NCI-H1048 (cell line): ENCODE data around the gene PCSK5.
A peak's percentile ranks its signal among the peaks of the same experiment; 100 is the strongest.
"Not testable (repeated sequence)": the region's sequence is repeated elsewhere in the genome, so short reads cannot be mapped to it uniquely, and the experiment has no call there.

Experiments used
- DNase-seq: peaks from one replicate; lab custom pipeline; 2025; lab: John Stamatoyannopoulos, UW

The PCSK5 gene

DNA sequence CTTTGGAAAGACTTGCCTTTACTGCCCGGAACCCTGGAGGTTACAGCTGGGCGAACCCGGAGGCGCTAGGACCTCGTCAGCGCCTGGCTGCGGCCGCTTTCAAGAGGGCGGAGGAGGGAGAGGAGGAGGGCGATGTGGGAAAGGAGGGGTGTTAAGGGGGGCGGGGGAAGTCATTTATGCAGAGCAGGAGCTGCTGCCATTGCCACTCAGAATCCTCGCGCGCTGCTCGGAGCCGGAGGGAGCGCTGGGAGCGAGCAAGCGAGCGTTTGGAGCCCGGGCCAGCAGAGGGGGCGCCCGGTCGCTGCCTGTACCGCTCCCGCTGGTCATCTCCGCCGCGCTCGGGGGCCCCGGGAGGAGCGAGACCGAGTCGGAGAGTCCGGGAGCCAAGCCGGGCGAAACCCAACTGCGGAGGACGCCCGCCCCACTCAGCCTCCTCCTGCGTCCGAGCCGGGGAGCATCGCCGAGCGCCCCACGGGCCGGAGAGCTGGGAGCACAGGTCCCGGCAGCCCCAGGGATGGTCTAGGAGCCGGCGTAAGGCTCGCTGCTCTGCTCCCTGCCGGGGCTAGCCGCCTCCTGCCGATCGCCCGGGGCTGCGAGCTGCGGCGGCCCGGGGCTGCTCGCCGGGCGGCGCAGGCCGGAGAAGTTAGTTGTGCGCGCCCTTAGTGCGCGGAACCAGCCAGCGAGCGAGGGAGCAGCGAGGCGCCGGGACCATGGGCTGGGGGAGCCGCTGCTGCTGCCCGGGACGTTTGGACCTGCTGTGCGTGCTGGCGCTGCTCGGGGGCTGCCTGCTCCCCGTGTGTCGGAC lies at the start of gene PCSK5:
Gene PCSK5, plus strand, starts transcription at position 202 of the 805 bp plus-strand sequence. Its CDS starts 509 bp downstream, at position 711.
- peak; percentile 88 for DNase-seq

DNA sequence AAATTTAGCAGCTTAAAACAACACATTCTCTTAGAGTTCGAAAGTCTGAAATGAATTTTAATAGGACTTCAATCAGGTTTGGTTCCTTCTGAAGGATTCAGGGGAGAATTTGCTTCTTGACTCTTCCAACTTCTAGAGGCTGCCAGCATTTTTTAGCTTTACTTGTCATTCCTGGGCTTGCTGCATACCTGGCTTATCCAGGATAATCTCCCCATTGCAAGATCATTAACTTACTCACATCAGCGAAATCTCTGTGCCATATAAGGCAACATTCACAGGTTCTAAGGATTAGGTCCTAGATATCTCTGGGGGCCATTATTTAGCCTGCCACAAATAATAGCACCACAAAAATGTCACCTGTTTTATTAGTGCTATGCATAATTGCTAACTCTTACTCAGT lies 46.2 kb upstream of the PCSK5 start:
- DNase-seq = no peak

GRCh38 chr9:75845806-75846205 lies 44.7 kb upstream of the PCSK5 start:
- no peak for DNase-seq

DNA sequence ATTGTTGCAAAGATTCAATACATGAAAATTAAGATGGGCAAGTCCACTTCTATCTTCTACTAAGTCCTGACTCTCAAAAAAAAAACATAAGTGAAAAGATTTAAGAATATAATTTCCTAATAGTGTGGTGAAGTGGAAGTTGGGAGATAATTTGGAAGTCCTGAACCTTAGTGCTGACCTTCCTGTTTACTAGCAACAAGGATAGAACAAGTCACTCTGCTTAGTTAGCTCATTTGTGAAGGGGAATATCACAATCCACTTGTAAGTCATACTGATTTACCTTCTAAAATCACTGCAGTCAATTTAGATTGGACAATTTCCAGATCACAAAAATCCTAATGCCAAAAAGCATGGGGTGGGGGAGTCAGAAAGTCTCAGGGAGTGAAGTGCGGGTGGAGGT lies 43.4 kb upstream of the PCSK5 start:
- no peak for DNase-seq

DNA sequence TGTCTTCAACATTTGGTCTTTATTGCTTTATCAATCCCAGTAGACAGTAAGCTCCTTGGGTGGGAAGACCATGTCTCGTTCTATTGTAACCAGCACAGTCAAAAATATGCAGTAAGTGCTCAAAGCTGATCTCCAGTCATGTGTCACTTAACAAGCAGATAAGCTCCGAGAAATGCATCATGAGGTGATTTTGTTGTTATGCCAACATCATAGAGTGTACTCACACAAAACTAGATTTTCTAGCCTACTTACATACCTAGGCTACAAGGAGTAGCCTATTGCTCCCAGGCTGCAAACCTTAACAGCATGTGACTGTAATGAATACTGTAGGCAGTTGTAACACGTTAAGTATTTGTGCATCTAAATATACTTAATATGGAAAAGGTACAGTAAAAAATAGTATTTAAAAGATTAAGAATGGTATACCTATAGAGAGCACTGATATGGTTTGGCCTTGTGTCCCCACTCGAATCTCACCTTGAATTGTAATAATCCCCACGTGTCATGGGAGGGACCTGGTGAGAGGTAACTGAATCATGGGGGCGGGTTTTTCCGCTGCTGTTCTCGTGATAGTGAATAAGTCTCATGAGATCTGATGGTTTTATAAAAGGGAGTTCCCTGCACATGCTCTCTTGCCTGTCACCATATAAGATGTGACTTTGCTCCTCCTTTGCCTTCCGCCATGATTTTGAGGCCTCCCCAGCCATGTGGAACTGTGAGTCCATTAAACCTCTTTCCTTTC lies 39.8 kb upstream of the PCSK5 start:
- DNase-seq = no peak

GRCh38 chr9:75851917-75852316 lies 38.6 kb upstream of the PCSK5 start:
- DNase-seq = no peak

DNA sequence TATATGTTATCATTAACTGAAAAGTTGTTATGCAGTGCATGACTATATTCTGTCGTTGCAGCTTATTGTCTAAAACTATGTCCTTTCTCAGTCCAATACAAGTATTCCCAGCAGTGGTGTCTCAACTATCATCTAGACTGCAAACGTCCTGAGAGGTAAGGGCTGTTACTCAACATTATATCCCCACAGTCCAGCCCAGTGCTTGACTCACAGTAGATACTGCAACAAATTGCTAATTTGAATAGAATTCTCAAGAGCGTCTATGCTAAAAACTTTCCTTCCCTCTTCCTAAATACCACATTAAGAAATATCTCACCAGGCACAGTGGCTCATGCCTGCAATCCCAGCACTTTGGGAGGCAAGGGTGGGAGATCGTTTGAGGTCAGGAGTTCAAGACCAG lies 37.7 kb upstream of the PCSK5 start:
- DNase-seq = no peak

DNA sequence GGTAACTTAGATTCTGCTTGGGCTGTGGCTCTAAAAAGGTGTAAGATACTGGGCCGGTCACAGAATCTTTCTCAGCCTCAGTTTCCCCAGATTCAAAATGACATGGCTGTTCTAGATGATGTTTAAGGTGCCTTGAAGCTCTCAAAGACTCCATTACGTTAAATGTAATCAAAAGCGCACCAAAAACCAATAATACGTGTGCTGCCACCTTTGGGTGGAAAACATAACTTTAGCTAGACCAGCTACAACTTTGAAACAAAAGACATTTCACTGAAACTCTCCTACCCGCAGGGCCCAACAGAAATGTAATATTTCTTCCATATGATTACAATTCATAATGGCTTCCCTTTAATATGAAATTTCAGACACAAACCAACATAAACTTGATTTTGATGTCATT lies 35.0 kb upstream of the PCSK5 start:
- peak; percentile 37 for DNase-seq

DNA sequence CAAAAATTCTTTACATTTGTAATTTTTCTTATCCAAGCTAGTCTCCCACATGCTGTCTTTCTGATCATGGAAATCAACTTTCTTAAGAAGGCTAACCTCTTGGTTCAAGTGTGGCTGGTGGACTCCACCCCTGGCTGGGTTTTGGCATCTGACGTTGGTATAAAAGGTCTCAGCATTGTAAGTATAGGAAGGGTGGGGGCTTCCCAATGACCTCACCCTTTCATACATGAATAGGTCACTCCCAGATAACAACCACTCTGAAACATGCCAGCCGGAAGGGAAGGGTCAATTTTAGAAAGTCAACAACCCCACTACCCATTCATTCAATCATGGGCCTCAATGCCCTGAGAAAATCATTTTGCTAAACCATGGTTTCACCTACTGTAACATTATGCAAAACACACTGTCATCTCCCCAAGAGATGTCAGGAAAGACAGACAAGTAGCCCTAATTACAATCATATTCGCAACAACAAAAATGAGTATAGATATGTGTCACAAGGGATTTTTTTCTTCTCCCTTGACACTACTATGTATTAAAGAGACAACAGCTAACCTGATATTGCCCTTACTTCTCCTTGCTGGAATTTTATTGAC lies 31.9 kb upstream of the PCSK5 start:
- DNase-seq = no peak

DNA sequence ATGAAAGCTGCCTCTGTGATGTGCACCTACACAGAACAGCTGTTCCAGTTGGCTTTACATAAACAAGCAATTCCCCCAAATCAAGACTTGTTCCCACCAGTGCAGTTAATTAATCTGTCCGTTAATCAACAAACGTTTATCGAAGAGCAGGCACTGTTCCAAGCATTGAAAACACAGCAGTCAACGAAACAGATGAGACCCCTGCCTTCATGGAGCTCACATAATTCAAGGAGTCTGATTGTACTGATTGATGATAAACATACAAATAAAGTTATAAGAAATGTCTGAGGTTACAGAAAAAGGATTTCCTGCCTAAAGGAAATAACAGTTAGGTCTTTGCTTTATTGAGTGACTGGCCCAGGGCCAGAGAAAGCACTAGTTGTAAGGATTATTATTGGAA lies 26.2 kb upstream of the PCSK5 start:
- no peak for DNase-seq

DNA sequence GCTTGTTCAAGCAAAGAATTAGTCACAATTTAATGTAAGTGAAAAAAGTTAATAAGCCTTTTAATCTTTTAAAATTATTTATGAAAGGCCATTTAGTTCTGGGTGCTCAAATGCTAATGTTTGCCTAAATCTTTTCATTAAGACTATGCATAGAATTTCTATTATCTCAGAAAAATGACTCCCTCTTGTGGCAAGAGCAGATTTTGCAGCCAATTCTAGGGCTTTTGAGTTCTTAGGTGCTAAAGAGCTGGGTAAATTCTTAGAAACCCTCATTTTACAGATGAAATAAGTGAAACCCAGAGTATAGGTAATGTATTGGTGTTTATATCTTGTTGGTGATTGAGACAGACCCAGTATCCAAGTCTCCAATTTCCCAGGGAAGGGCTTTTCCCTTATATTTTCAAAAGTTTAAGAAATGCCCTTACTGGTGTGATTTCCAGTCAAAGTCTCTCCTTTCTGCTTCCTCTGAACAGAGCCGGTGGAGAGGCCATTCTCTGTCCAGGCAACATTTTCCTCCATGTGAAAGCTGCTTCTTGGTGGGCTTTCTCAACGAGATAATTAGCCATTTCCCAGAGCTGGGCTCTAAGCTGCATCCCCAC lies 24.1 kb upstream of the PCSK5 start:
- peak; percentile 10 for DNase-seq

GRCh38 chr9:75868526-75868925 lies 21.9 kb upstream of the PCSK5 start:
- not testable (repeated sequence) for DNase-seq

DNA sequence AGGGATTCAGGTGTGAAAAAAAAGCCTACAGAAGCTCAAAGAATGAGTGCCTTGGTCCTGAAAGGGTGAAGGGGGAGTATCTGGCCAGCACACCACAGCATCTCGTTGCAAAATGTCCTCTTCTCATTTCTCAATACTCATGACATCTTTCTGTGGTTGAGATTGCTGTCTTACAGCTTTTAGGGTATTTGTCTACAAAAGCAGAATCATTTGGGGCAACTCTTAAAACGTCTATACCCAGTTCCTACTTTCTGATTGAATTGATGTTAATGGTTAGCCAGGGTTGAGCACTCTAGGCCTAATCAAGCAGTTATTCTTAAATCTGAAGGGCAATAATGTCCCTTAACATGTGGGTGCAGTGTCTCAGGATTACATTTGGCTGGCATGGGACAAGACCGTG lies 21.2 kb upstream of the PCSK5 start:
- no peak for DNase-seq

DNA sequence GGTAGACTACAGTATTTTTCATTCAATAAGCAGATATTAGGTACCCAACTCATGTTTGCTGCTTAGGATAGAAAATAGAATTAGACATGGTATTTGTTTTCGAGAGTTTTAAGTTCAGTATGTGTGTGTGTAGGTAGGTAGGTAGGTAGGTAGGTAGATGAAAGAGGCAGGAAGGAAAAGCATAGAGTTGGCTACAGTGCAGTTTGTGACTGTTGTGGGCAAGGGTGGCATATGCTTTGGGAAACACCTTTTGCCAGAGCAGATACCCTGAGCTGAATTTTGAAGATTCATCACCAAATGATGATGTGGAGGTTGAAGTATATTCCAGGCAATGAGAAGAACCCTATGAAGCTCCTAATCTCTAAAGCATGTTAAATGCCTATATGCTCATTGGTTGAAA lies 20.0 kb upstream of the PCSK5 start:
- no peak for DNase-seq

DNA sequence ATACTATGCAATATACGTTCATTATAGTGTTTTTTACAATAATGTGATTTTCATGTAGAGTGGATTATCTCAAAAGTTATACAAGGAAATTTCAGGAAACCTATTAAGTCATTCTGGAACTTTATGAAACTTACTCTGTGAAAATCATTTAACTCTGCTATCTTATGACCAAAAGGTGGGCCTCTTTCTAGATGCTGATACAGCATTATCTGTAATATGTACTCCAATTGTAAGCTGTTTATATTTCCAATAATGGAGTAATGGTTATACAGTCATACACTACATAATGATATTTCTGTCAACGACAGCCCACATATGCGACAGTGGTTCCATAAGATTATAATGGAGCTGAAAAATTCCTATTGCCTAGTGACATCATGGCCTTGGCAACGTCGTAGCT lies 18.8 kb upstream of the PCSK5 start:
- no peak for DNase-seq

DNA sequence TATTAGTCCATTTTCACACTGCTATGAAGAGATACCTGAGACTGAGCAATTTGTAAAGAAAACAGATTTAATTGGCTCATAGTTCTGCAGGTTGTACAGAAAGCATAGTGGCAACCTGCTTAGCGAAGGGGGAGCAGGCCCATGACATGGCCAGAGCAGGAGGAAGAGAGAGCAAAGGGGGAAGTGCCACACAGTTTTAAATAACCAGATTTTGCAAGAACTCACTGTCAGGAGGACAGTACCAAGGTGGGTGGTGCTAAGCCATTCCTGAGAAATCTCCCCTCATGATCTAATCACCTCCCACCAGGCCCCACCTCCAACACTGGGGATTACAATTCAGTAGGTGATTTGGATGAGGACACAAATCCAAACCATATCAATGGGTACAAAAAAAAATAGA lies 16.8 kb upstream of the PCSK5 start:
- no peak for DNase-seq

DNA sequence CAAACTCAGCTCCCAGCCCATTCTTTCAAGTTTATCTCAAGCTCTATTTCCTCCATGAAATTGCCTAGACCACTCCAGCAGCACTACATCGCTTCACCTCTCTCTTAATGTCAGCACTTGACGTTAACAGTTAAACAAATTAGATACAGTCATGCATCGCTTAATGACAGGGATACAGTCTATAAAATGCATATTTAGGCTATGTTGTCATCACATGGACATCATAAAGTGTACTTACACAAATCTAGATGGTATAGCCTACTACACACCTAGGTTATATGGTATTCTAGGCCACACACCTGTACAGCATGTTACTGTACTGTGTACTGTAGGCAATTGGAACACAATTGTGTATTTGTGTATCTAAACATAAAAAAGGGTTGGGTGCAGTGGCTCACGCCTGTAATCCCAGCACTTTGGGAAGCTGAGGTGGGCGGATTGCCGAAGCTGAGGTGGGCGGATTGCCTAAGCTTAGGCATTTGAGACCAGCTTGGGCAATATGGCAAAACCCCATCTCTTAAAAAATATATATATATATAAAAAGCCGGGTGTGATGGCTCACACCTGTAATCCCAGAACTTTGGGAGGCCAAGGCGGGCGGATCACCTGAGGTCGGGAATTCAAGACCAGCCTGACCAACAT lies 13.4 kb upstream of the PCSK5 start:
- no peak for DNase-seq

DNA sequence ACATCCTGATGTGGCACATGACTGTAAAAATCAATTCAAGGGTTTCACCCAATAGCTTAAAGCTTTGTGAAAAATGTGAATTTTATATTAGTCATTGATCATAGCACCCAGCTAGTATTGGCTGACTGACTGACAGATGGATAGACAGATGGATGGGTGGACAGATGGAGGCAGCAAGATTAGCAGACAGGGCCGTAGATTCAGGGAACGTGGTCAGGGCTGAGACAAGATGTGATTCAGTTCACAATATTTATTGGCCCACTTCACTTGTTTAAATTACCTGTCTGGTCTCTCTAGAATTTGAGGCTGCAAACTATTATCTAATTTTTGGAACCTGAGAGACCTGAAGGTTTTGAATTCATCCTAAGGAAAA lies 12.0 kb upstream of the PCSK5 start:
- no peak for DNase-seq

DNA sequence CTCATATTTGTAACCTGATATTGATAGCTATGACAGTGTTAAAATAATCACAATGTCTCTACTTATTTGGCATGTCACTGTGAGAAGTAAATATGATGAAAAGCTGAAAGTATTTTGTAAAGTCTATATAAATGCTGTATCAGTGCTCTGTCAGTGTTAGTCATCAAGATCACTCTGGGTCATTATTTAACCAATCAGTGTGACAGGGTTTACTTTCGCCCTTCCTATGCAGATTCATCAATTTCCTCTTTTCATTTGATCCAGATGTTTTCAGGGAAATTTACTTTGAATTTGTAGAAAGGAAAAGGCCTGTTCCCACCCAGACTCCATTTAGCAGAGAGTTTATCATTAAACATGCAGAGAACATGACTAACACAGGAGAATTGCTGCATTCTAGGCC lies 9.9 kb upstream of the PCSK5 start:
- DNase-seq = no peak

DNA sequence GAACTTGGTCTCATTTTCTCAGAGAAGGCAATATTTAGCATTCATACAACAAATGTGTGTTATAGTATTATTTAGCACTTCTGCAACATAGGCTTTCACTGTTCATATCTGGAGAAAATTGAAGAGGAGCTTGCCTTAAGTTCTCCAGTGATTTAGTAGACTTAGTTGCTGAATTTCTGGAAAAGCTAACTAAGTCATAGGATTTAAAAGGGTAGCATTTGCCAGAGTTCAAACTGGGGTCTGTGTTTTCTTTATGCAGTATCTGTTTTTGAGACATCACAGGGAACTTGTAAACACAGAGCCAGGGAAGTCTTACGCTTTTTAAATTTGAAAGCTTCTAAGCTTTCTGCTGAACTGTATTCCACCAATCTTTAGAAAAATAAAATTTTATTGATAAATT lies 8.7 kb upstream of the PCSK5 start:
- DNase-seq = no peak

- no peak for DNase-seq
Measured at GRCh38 chr9:75885652-75886051, 4.8 kb upstream of the PCSK5 start.

DNA sequence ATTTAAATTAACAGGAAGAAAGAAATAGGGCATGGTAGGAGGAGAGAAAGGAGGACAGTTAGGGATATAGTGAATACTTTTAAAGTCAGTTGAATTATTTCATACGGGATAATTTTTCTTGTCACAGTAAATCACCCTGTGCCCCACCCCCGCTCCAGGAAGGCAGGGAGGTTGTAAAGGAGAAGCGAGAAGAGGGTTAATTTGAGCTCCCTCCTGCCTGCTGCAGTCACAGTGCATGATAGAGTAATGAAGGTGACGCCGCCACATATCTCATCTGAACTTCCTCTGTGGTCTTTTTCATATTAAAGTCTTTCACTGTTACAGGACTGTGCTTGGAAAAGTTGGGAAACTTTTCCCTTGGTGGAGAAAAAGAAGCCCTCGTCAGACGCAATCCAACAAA lies 896 bp upstream of the PCSK5 start:
- no peak for DNase-seq
